IMR-90 (cell line): Measurements from ENCODE around the gene RAB11FIP4. TPM values are rescaled to one million over a fixed set of nuclear protein-coding genes. Genes with fewer than 3 reads are reported as not detected.

ENCODE experiments used
- ATAC-seq: fragments of 200-7000 bp; cut with Tn5 transposase; 2 replicates; pipeline ENCODE4 v1.9.1; 2020; ENCODE audit warnings: low read depth, mild to moderate bottlenecking, moderate library complexity
- BruUV-seq: library from RNA; stranded (reverse); fragments of 400-500 nt; replicated peaks from 2 replicates; lab custom pipeline; 2021; lab: Mats Ljungman, UMichigan
- CTCF ChIA-PET: fragments of 300-600 bp; formaldehyde crosslinking; extraction: SDS; loops from one replicate; lab custom pipeline; 2021; ENCODE audit warnings: antibody characterized with exemption; lab: Yijun Ruan, JAX
- POLR2A ChIA-PET: fragments of 300-600 bp; sonication (Branson Sonifier 250); formaldehyde crosslinking; loops from one replicate; lab custom pipeline; 2022; ENCODE audit warnings: antibody characterized with exemption; ENCODE audit not compliant: unreplicated experiment; lab: Charles Lee
- DNase-seq: peaks from one replicate; pipeline ENCODE4 v3.0.0; 2013
- H2AFZ ChIP-seq: replicated peaks from 2 replicates; pipeline ENCODE3; 2013; ENCODE audit warnings: low read length, mild to moderate bottlenecking; ENCODE audit not compliant: poor library complexity
- H2AK5ac ChIP-seq: 2 replicates; pipeline ENCODE4 v1.6.1; 2013; ENCODE audit warnings: low read depth, low read length, inconsistent platforms
- H2AK9ac ChIP-seq: replicated peaks from 2 replicates; pipeline ENCODE3; 2013; ENCODE audit warnings: mild to moderate bottlenecking, low read depth, low read length, moderate library complexity; ENCODE audit not compliant: poor library complexity
- H2BK120ac ChIP-seq: 2 replicates; pipeline ENCODE4 v1.6.1; 2013; ENCODE audit warnings: low read depth, low read length, inconsistent platforms
- H2BK15ac ChIP-seq: 3 replicates; pipeline ENCODE4 v1.6.1; 2013; ENCODE audit warnings: low read depth, low read length, inconsistent platforms
- H2BK20ac ChIP-seq: 2 replicates; pipeline ENCODE4 v1.6.1; 2013; ENCODE audit warnings: low read depth, mild to moderate bottlenecking, inconsistent platforms, low read length, moderate library complexity
- H2BK5ac ChIP-seq: 2 replicates; pipeline ENCODE4 v1.6.1; 2013; ENCODE audit warnings: mild to moderate bottlenecking, low read depth, low read length, inconsistent platforms; ENCODE audit not compliant: poor library complexity, severe bottlenecking
- H3K14ac ChIP-seq: replicated peaks from 2 replicates; pipeline ENCODE4 v1.6.1; 2013; ENCODE audit warnings: low read depth, low read length, inconsistent platforms
- H3K18ac ChIP-seq: 2 replicates; pipeline ENCODE4 v1.6.1; 2013; ENCODE audit warnings: low read depth, low read length, control low read depth
- H3K23ac ChIP-seq: 2 replicates; pipeline ENCODE4 v1.6.1; 2013; ENCODE audit warnings: low read depth, low read length, inconsistent platforms
- H3K27ac ChIP-seq: 2 replicates; pipeline ENCODE4 v1.5.1; 2013; ENCODE audit warnings: mild to moderate bottlenecking, control low read depth, low read length; ENCODE audit not compliant: insufficient read depth
- H3K27me3 ChIP-seq: 2 replicates; pipeline ENCODE4 v1.6.1; 2013; ENCODE audit warnings: low read length; ENCODE audit not compliant: control insufficient read depth, insufficient read depth
- H3K36me3 ChIP-seq: 2 replicates; pipeline ENCODE4 v1.6.1; 2013; ENCODE audit warnings: low read length, mixed read lengths; ENCODE audit not compliant: control insufficient read depth, insufficient read depth
- H3K4ac ChIP-seq: 2 replicates; pipeline ENCODE4 v1.6.1; 2013; ENCODE audit warnings: low read depth, low read length, inconsistent platforms
- H3K4me1 ChIP-seq: 2 replicates; pipeline ENCODE4 v1.6.1; 2013; ENCODE audit warnings: low read length, mixed read lengths; ENCODE audit not compliant: control insufficient read depth, insufficient read depth
- H3K4me2 ChIP-seq: 2 replicates; pipeline ENCODE4 v1.6.1; 2013; ENCODE audit warnings: low read depth, mild to moderate bottlenecking, control low read depth, low read length, moderate library complexity
- H3K4me3 ChIP-seq: 2 replicates; pipeline ENCODE4 v1.5.1; 2013; ENCODE audit warnings: low read depth, mild to moderate bottlenecking, control low read depth, low read length, moderate library complexity; ENCODE audit not compliant: insufficient read depth
- H3K56ac ChIP-seq: 2 replicates; pipeline ENCODE4 v1.6.1; 2013; ENCODE audit warnings: low read length, inconsistent platforms; ENCODE audit not compliant: insufficient read depth; ENCODE audit errors: extremely low read depth
- H3K79me1 ChIP-seq, 2 experiments: 2 replicates each; pipeline ENCODE4 v1.6.1; 2013; ENCODE audit warnings: low read length in 2 of 2, inconsistent platforms in 1 of 2, low read depth in 1 of 2
- H3K9ac ChIP-seq: 2 replicates; pipeline ENCODE4 v1.6.1; 2013; ENCODE audit warnings: low read depth, low read length, control low read depth
- H3K9me1 ChIP-seq: 2 replicates; pipeline ENCODE4 v1.6.1; 2013; ENCODE audit warnings: low read length, inconsistent platforms; ENCODE audit not compliant: insufficient read depth
- H3K9me3 ChIP-seq: 2 replicates; pipeline ENCODE4 v1.6.1; 2013; ENCODE audit warnings: low read length; ENCODE audit not compliant: control insufficient read depth, insufficient read depth
- H4K20me1 ChIP-seq: 2 replicates; pipeline ENCODE4 v1.6.1; 2013; ENCODE audit warnings: low read length, inconsistent platforms; ENCODE audit not compliant: insufficient read depth
- H4K5ac ChIP-seq: 2 replicates; pipeline ENCODE4 v1.6.1; 2013; ENCODE audit warnings: mild to moderate bottlenecking, low read depth, low read length, control low read depth
- H4K8ac ChIP-seq, 2 experiments: 2 replicates each; pipeline ENCODE4 v1.6.1; 2013; ENCODE audit warnings: low read depth in 2 of 2, low read length in 2 of 2, control low read depth in 1 of 2, inconsistent platforms in 1 of 2
- H4K91ac ChIP-seq: 2 replicates; pipeline ENCODE4 v1.6.1; 2013; ENCODE audit warnings: low read depth, low read length, inconsistent platforms; ENCODE audit not compliant: insufficient read depth
- BHLHE40 ChIP-seq: fragments of 150-350 bp; IDR thresholded peaks from 2 replicates; pipeline ENCODE4 v1.6.1; 2016; ENCODE audit warnings: mild to moderate bottlenecking, low read depth, low read length
- CEBPB ChIP-seq: IDR thresholded peaks from 2 replicates; pipeline ENCODE4 v1.6.1; 2012; ENCODE audit warnings: low read depth, low read length, improper control_type of control experiment
- CHD1 ChIP-seq: IDR thresholded peaks from 2 replicates; pipeline ENCODE4 v1.6.1; 2012; ENCODE audit warnings: low read depth, low read length, improper control_type of control experiment
- MAFK ChIP-seq: IDR thresholded peaks from 2 replicates; pipeline ENCODE4 v1.6.1; 2012; ENCODE audit warnings: low read depth, low read length, improper control_type of control experiment
- MXI1 ChIP-seq: IDR thresholded peaks from 2 replicates; pipeline ENCODE4 v1.6.1; 2012; ENCODE audit warnings: low read depth, mild to moderate bottlenecking, low read length, moderate library complexity, borderline replicate concordance
- NFE2L2 ChIP-seq: fragments of 150-350 bp; IDR thresholded peaks from 2 replicates; pipeline ENCODE4 v1.6.1; 2016; ENCODE audit warnings: low read depth, mild to moderate bottlenecking, low read length
- RAD21 ChIP-seq: IDR thresholded peaks from 2 replicates; pipeline ENCODE4 v1.6.1; 2012; ENCODE audit warnings: low read length, improper control_type of control experiment
- RCOR1 ChIP-seq: IDR thresholded peaks from 2 replicates; pipeline ENCODE4 v1.6.1; 2012; ENCODE audit warnings: mild to moderate bottlenecking, low read length, improper control_type of control experiment; ENCODE audit not compliant: insufficient replicate concordance
- RFX5 ChIP-seq: IDR thresholded peaks from 2 replicates; pipeline ENCODE4 v1.8.0; 2012; ENCODE audit warnings: low read depth, mild to moderate bottlenecking, low read length, moderate library complexity
- SMC3 ChIP-seq: fragments of 150-350 bp; IDR thresholded peaks from 2 replicates; pipeline ENCODE4 v1.6.1; 2016; ENCODE audit warnings: low read depth, mild to moderate bottlenecking, antibody characterized with exemption, low read length, moderate library complexity
- WGBS, 2 experiments: methylation state at CpG; one replicate each; pipeline versions ENCODE4 v1.1.5 to v1.1.7; 2013; ENCODE audit warnings: missing lambda C conversion rate in 2 of 2; ENCODE audit not compliant: insufficient read length in 1 of 2; ENCODE audit errors: extremely low coverage in 2 of 2; 5-methylcytosine and 5-hydroxymethylcytosine counted together
- dilution Hi-C: fragments of 300-500 bp; cut with HindIII; formaldehyde crosslinking; loops from one replicate; pipeline ENCODE4 v1.14.3; 2018; ENCODE audit warnings: low sequenced_read_pairs; ENCODE audit not compliant: unreplicated experiment
- in situ Hi-C: fragments of 300-500 bp; cut with MboI; formaldehyde crosslinking; loops from 3 replicates; pipeline ENCODE4 v1.14.3; 2019; ENCODE audit warnings: low sequenced_read_pairs, inconsistent platforms, mixed read lengths
- intact Hi-C: fragments of 100-400 bp; cut with micrococcal nuclease; formaldehyde crosslinking; loops from 2 replicates; pipeline ENCODE4 v1.10.0; 2022
- polyA plus RNA-seq, 3 experiments: library from polyadenylated mRNA; depleted of rRNA; stranded (reverse); fragments of >200 nt; gene quantifications; 2 replicates each; pipeline ENCODE4 v1.2.3, GENCODE V29; 2012; ENCODE audit warnings: low replicate concordance in 1 of 3
- total RNA-seq: library from RNA; depleted of rRNA; stranded (reverse); fragments of >200 nt; gene quantifications from 2 replicates; pipeline ENCODE4 v1.2.3, GENCODE V29; 2012
- TF ChIP-seq, protein P1 (sequence below): fragments of 150-350 bp; IDR thresholded peaks from 2 replicates; pipeline ENCODE4 v1.6.1; 2016; ENCODE audit warnings: low read depth, mild to moderate bottlenecking, low read length, moderate library complexity, borderline replicate concordance
- TF ChIP-seq, protein P2 (sequence below): fragments of 150-350 bp; IDR thresholded peaks from 2 replicates; pipeline ENCODE4 v1.6.1; 2017; ENCODE audit warnings: mild to moderate bottlenecking, antibody characterized with exemption, low read length, low read depth
- TF ChIP-seq, protein P3 (sequence below): conservative IDR thresholded peaks from 2 replicates; pipeline ENCODE4 v1.5.1; 2012; ENCODE audit warnings: mild to moderate bottlenecking, low read depth, low read length, improper control_type of control experiment

RAB11FIP4 gene
- total and polyA plus RNA-seq, 2 of the 4 experiments (the other 2 are of a cell fraction) = 0.68 to 1.1 TPM

DNA sequence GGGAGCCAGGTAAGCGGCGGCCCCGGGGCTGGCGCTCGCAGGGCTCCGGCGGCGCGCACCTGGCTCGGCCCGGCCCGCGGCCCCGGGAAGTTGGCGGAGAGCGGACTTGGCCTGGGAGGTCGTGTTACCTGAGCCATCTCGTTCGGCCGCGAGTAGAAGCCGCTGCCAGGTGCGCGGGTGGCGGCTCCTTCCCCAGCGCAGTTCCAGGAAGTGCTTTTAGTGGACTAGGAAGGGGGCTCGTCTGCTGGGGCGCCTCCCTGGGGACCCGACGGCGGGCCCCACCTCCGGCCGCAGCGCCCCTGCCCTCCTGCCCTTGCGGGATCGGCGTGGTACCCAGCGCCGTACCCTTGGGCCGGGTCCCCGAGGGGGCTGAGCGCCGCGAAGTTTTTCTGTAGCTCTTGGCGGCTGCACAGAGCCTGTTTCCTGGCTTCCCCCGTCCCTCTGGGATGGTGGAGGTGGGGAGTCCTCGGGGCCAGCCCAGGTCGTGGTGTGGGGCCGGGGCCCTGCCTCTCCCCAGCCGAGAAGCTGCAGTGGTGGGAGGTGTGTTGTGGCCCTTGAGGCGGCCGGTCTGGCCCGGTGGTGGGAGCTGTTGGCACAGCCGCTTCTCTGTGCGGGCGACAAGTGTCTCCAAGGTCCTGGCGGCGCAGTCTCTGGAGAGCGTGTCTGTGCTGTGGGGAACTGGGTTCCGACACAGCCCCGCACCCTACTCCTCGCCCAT, 96.9 kb downstream of the RAB11FIP4 start:
- peak overlapping the region; percentile 53; the same call in 1 of the 2 replicates for H3K23ac ChIP-seq
- H2BK5ac ChIP-seq = no peak overlapping the region
- H3K9me1 ChIP-seq = no peaks in the 10 kb centered on the region
- no peaks in the 10 kb centered on the region for H4K20me1 ChIP-seq
- no TSS peak for BruUV-seq
- CTCF ChIA-PET = no interaction called here
- H3K27me3 ChIP-seq = peaks cover 83% of the 10 kb centered on the region
- H3K36me3 ChIP-seq = no peaks in the 10 kb centered on the region
- no peak overlapping the region for H4K91ac ChIP-seq
- H4K8ac ChIP-seq = no peak overlapping the region
- H3K4me1 ChIP-seq = no peaks in the 10 kb centered on the region; the same call in 1 of the 2 replicates
- intact Hi-C loops (no loop called here), dilution Hi-C loops (no loop called here), in situ Hi-C loops (no loop called here)
- H3K79me1 ChIP-seq = no peaks in the 10 kb centered on the region
- no peak overlapping the region for H2AK5ac ChIP-seq
- no peak overlapping the region for H3K4me2 ChIP-seq
- WGBS, 2 experiments = 10% methylated on average over 2 of the region's 62 CpGs; no CpG with 5 or more reads in 1 of the 2 experiments
- DNase-seq = no peak
- H2BK15ac ChIP-seq = no peak overlapping the region
- H3K27ac ChIP-seq = no peak overlapping the region
- H3K14ac ChIP-seq = no peak overlapping the region
- no peak overlapping the region for H3K9ac ChIP-seq
- H3K9me3 ChIP-seq = no peaks in the 10 kb centered on the region
- no peak overlapping the region for H3K56ac ChIP-seq
- no peak overlapping the region for H2AK9ac ChIP-seq
- no peak overlapping the region for H3K4ac ChIP-seq
- TF ChIP-seq CHD1 (no peak), SMC3 (no peak), CEBPB (no peak), RFX5 (no peak), MAFK (no peak), MXI1 (no peak), RAD21 (no peak), BHLHE40 (no peak), RCOR1 (no peak), NFE2L2 (no peak)
- TF ChIP-seq, protein P1, sequence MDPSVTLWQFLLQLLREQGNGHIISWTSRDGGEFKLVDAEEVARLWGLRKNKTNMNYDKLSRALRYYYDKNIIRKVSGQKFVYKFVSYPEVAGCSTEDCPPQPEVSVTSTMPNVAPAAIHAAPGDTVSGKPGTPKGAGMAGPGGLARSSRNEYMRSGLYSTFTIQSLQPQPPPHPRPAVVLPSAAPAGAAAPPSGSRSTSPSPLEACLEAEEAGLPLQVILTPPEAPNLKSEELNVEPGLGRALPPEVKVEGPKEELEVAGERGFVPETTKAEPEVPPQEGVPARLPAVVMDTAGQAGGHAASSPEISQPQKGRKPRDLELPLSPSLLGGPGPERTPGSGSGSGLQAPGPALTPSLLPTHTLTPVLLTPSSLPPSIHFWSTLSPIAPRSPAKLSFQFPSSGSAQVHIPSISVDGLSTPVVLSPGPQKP = no peak
- TF ChIP-seq, protein P2, sequence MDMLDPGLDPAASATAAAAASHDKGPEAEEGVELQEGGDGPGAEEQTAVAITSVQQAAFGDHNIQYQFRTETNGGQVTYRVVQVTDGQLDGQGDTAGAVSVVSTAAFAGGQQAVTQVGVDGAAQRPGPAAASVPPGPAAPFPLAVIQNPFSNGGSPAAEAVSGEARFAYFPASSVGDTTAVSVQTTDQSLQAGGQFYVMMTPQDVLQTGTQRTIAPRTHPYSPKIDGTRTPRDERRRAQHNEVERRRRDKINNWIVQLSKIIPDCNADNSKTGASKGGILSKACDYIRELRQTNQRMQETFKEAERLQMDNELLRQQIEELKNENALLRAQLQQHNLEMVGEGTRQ = no peak
- TF ChIP-seq, protein P3, sequence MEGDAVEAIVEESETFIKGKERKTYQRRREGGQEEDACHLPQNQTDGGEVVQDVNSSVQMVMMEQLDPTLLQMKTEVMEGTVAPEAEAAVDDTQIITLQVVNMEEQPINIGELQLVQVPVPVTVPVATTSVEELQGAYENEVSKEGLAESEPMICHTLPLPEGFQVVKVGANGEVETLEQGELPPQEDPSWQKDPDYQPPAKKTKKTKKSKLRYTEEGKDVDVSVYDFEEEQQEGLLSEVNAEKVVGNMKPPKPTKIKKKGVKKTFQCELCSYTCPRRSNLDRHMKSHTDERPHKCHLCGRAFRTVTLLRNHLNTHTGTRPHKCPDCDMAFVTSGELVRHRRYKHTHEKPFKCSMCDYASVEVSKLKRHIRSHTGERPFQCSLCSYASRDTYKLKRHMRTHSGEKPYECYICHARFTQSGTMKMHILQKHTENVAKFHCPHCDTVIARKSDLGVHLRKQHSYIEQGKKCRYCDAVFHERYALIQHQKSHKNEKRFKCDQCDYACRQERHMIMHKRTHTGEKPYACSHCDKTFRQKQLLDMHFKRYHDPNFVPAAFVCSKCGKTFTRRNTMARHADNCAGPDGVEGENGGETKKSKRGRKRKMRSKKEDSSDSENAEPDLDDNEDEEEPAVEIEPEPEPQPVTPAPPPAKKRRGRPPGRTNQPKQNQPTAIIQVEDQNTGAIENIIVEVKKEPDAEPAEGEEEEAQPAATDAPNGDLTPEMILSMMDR = no peak
- peak overlapping the region; percentile 4 for H2AFZ ChIP-seq
- H3K4me3 ChIP-seq = peak overlapping the region; percentile 34
- no peak overlapping the region for H2BK120ac ChIP-seq
- POLR2A ChIA-PET = no interaction called here
- H2BK20ac ChIP-seq = no peak overlapping the region
- H4K5ac ChIP-seq = no peak overlapping the region
- H3K18ac ChIP-seq = no peak overlapping the region
- ATAC-seq = no peak; the same call in none of the 2 replicates
